IMR-90 (cell line): ENCODE data around the gene LOXL3. TPM values are rescaled to one million over a fixed set of nuclear protein-coding genes. Genes with fewer than 3 reads are reported as not detected.

ENCODE experiments used
- ATAC-seq: fragments of 200-7000 bp; cut with Tn5 transposase; 2 replicates; pipeline ENCODE4 v1.9.1; 2020; ENCODE audit warnings: low read depth, mild to moderate bottlenecking, moderate library complexity
- BruUV-seq: library from RNA; stranded (reverse); fragments of 400-500 nt; replicated peaks from 2 replicates; lab custom pipeline; 2021; lab: Mats Ljungman, UMichigan
- CTCF ChIA-PET: fragments of 300-600 bp; formaldehyde crosslinking; extraction: SDS; loops from one replicate; lab custom pipeline; 2021; ENCODE audit warnings: antibody characterized with exemption; lab: Yijun Ruan, JAX
- POLR2A ChIA-PET: fragments of 300-600 bp; sonication (Branson Sonifier 250); formaldehyde crosslinking; loops from one replicate; lab custom pipeline; 2022; ENCODE audit warnings: antibody characterized with exemption; ENCODE audit not compliant: unreplicated experiment; lab: Charles Lee
- DNase-seq: peaks from one replicate; pipeline ENCODE4 v3.0.0; 2013
- H2AFZ ChIP-seq: replicated peaks from 2 replicates; pipeline ENCODE3; 2013; ENCODE audit warnings: low read length, mild to moderate bottlenecking; ENCODE audit not compliant: poor library complexity
- H2AK5ac ChIP-seq: 2 replicates; pipeline ENCODE4 v1.6.1; 2013; ENCODE audit warnings: low read depth, low read length, inconsistent platforms
- H2AK9ac ChIP-seq: replicated peaks from 2 replicates; pipeline ENCODE3; 2013; ENCODE audit warnings: mild to moderate bottlenecking, low read depth, low read length, moderate library complexity; ENCODE audit not compliant: poor library complexity
- H2BK120ac ChIP-seq: 2 replicates; pipeline ENCODE4 v1.6.1; 2013; ENCODE audit warnings: low read depth, low read length, inconsistent platforms
- H2BK15ac ChIP-seq: 3 replicates; pipeline ENCODE4 v1.6.1; 2013; ENCODE audit warnings: low read depth, low read length, inconsistent platforms
- H2BK20ac ChIP-seq: 2 replicates; pipeline ENCODE4 v1.6.1; 2013; ENCODE audit warnings: low read depth, mild to moderate bottlenecking, inconsistent platforms, low read length, moderate library complexity
- H2BK5ac ChIP-seq: 2 replicates; pipeline ENCODE4 v1.6.1; 2013; ENCODE audit warnings: mild to moderate bottlenecking, low read depth, low read length, inconsistent platforms; ENCODE audit not compliant: poor library complexity, severe bottlenecking
- H3K14ac ChIP-seq: replicated peaks from 2 replicates; pipeline ENCODE4 v1.6.1; 2013; ENCODE audit warnings: low read depth, low read length, inconsistent platforms
- H3K18ac ChIP-seq: 2 replicates; pipeline ENCODE4 v1.6.1; 2013; ENCODE audit warnings: low read depth, low read length, control low read depth
- H3K23ac ChIP-seq: 2 replicates; pipeline ENCODE4 v1.6.1; 2013; ENCODE audit warnings: low read depth, low read length, inconsistent platforms
- H3K27ac ChIP-seq: 2 replicates; pipeline ENCODE4 v1.5.1; 2013; ENCODE audit warnings: mild to moderate bottlenecking, control low read depth, low read length; ENCODE audit not compliant: insufficient read depth
- H3K27me3 ChIP-seq: 2 replicates; pipeline ENCODE4 v1.6.1; 2013; ENCODE audit warnings: low read length; ENCODE audit not compliant: control insufficient read depth, insufficient read depth
- H3K36me3 ChIP-seq: 2 replicates; pipeline ENCODE4 v1.6.1; 2013; ENCODE audit warnings: low read length, mixed read lengths; ENCODE audit not compliant: control insufficient read depth, insufficient read depth
- H3K4ac ChIP-seq: 2 replicates; pipeline ENCODE4 v1.6.1; 2013; ENCODE audit warnings: low read depth, low read length, inconsistent platforms
- H3K4me1 ChIP-seq: 2 replicates; pipeline ENCODE4 v1.6.1; 2013; ENCODE audit warnings: low read length, mixed read lengths; ENCODE audit not compliant: control insufficient read depth, insufficient read depth
- H3K4me2 ChIP-seq: 2 replicates; pipeline ENCODE4 v1.6.1; 2013; ENCODE audit warnings: low read depth, mild to moderate bottlenecking, control low read depth, low read length, moderate library complexity
- H3K4me3 ChIP-seq: 2 replicates; pipeline ENCODE4 v1.5.1; 2013; ENCODE audit warnings: low read depth, mild to moderate bottlenecking, control low read depth, low read length, moderate library complexity; ENCODE audit not compliant: insufficient read depth
- H3K56ac ChIP-seq: 2 replicates; pipeline ENCODE4 v1.6.1; 2013; ENCODE audit warnings: low read length, inconsistent platforms; ENCODE audit not compliant: insufficient read depth; ENCODE audit errors: extremely low read depth
- H3K79me1 ChIP-seq, 2 experiments: 2 replicates each; pipeline ENCODE4 v1.6.1; 2013; ENCODE audit warnings: low read length in 2 of 2, inconsistent platforms in 1 of 2, low read depth in 1 of 2
- H3K9ac ChIP-seq: 2 replicates; pipeline ENCODE4 v1.6.1; 2013; ENCODE audit warnings: low read depth, low read length, control low read depth
- H3K9me1 ChIP-seq: 2 replicates; pipeline ENCODE4 v1.6.1; 2013; ENCODE audit warnings: low read length, inconsistent platforms; ENCODE audit not compliant: insufficient read depth
- H3K9me3 ChIP-seq: 2 replicates; pipeline ENCODE4 v1.6.1; 2013; ENCODE audit warnings: low read length; ENCODE audit not compliant: control insufficient read depth, insufficient read depth
- H4K20me1 ChIP-seq: 2 replicates; pipeline ENCODE4 v1.6.1; 2013; ENCODE audit warnings: low read length, inconsistent platforms; ENCODE audit not compliant: insufficient read depth
- H4K5ac ChIP-seq: 2 replicates; pipeline ENCODE4 v1.6.1; 2013; ENCODE audit warnings: mild to moderate bottlenecking, low read depth, low read length, control low read depth
- H4K8ac ChIP-seq, 2 experiments: 2 replicates each; pipeline ENCODE4 v1.6.1; 2013; ENCODE audit warnings: low read depth in 2 of 2, low read length in 2 of 2, control low read depth in 1 of 2, inconsistent platforms in 1 of 2
- H4K91ac ChIP-seq: 2 replicates; pipeline ENCODE4 v1.6.1; 2013; ENCODE audit warnings: low read depth, low read length, inconsistent platforms; ENCODE audit not compliant: insufficient read depth
- BHLHE40 ChIP-seq: fragments of 150-350 bp; IDR thresholded peaks from 2 replicates; pipeline ENCODE4 v1.6.1; 2016; ENCODE audit warnings: mild to moderate bottlenecking, low read depth, low read length
- CHD1 ChIP-seq: IDR thresholded peaks from 2 replicates; pipeline ENCODE4 v1.6.1; 2012; ENCODE audit warnings: low read depth, low read length, improper control_type of control experiment
- MAFK ChIP-seq: IDR thresholded peaks from 2 replicates; pipeline ENCODE4 v1.6.1; 2012; ENCODE audit warnings: low read depth, low read length, improper control_type of control experiment
- MAZ ChIP-seq: IDR thresholded peaks from 2 replicates; pipeline ENCODE4 v1.6.1; 2012; ENCODE audit warnings: low read depth, mild to moderate bottlenecking, low read length, improper control_type of control experiment, moderate library complexity, borderline replicate concordance
- MXI1 ChIP-seq: IDR thresholded peaks from 2 replicates; pipeline ENCODE4 v1.6.1; 2012; ENCODE audit warnings: low read depth, mild to moderate bottlenecking, low read length, moderate library complexity, borderline replicate concordance
- RFX5 ChIP-seq: IDR thresholded peaks from 2 replicates; pipeline ENCODE4 v1.8.0; 2012; ENCODE audit warnings: low read depth, mild to moderate bottlenecking, low read length, moderate library complexity
- WGBS, 2 experiments: methylation state at CpG; one replicate each; pipeline versions ENCODE4 v1.1.5 to v1.1.7; 2013; ENCODE audit warnings: missing lambda C conversion rate in 2 of 2; ENCODE audit not compliant: insufficient read length in 1 of 2; ENCODE audit errors: extremely low coverage in 2 of 2; 5-methylcytosine and 5-hydroxymethylcytosine counted together
- dilution Hi-C: fragments of 300-500 bp; cut with HindIII; formaldehyde crosslinking; loops from one replicate; pipeline ENCODE4 v1.14.3; 2018; ENCODE audit warnings: low sequenced_read_pairs; ENCODE audit not compliant: unreplicated experiment
- in situ Hi-C: fragments of 300-500 bp; cut with MboI; formaldehyde crosslinking; loops from 3 replicates; pipeline ENCODE4 v1.14.3; 2019; ENCODE audit warnings: low sequenced_read_pairs, inconsistent platforms, mixed read lengths
- intact Hi-C: fragments of 100-400 bp; cut with micrococcal nuclease; formaldehyde crosslinking; loops from 2 replicates; pipeline ENCODE4 v1.10.0; 2022
- polyA plus RNA-seq, 3 experiments: library from polyadenylated mRNA; depleted of rRNA; stranded (reverse); fragments of >200 nt; gene quantifications; 2 replicates each; pipeline ENCODE4 v1.2.3, GENCODE V29; 2012; ENCODE audit warnings: low replicate concordance in 1 of 3
- total RNA-seq: library from RNA; depleted of rRNA; stranded (reverse); fragments of >200 nt; gene quantifications from 2 replicates; pipeline ENCODE4 v1.2.3, GENCODE V29; 2012

Gene LOXL3
- total and polyA plus RNA-seq, 2 of the 4 experiments (the other 2 are of a cell fraction) = 17.9 to 23.4 TPM

DNA sequence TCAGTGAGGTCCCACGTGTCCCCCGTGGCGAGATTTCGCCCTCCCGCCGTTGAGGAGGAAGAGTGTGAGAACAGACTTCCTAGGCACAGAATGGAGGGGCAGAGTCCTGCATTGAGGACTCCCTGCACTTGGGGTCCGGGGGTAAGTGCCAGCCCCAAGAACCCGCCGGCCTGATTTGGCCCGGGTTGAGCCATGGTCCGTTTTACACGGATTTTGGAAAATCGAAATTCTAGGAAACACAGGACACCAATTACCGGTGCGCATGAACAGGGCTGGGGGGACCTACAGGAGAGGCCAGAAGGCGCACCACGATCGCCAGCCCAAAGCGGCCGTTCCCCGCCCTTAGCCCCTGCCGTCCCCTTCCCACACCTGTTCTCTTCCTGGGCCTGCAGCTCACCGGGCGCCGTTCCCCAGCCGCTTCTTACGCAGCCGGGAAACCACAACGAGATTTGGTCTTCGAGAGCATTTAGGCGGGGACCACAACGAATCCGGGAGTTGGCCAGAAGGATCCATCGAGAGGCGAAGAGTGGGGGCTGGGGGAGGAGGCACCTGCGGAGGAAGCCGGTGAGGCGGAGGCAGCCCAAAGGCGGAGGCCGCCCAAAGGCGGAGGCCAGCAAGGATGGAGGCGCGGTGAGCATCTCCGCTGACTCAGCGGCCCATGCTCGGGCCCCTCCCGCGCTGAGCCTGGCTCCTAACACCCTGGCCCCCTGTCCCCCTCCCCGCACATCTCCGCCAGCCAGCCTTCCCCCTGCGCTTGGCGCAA lies 40.0 kb downstream of the LOXL3 start:
- H2AK9ac ChIP-seq = no peak overlapping the region
- no peak overlapping the region for H4K8ac ChIP-seq
- H3K36me3 ChIP-seq = no peaks in the 10 kb centered on the region
- H3K4me2 ChIP-seq = no peak overlapping the region
- H3K18ac ChIP-seq = no peak overlapping the region
- no peak overlapping the region for H3K4ac ChIP-seq
- no peaks in the 10 kb centered on the region for H3K4me1 ChIP-seq
- peaks cover 20% of the 10 kb centered on the region for H3K9me3 ChIP-seq
- H3K4me3 ChIP-seq = no peak overlapping the region
- TF ChIP-seq MXI1 (no peak), BHLHE40 (no peak), CHD1 (no peak), RFX5 (no peak), MAFK (no peak), MAZ (no peak)
- no peaks in the 10 kb centered on the region for H3K9me1 ChIP-seq
- H4K91ac ChIP-seq = no peak overlapping the region
- H4K5ac ChIP-seq = no peak overlapping the region
- DNase-seq (no peak), ATAC-seq (peak; percentile 9; the same call in 1 of the 2 replicates)
- H3K56ac ChIP-seq = no peak overlapping the region
- H2BK5ac ChIP-seq = no peak overlapping the region
- H2AK5ac ChIP-seq = peak overlapping the region; percentile 10; the same call in 1 of the 2 replicates
- 2% methylated on average over 17 of the region's 52 CpGs; no CpG with 5 or more reads in 1 of the 2 experiments for WGBS, 2 experiments
- H2BK15ac ChIP-seq = no peak overlapping the region
- intact Hi-C loops = no loop called here
- in situ Hi-C loops = no loop called here
- H2BK120ac ChIP-seq = no peak overlapping the region
- H4K20me1 ChIP-seq = 0 out of 2 replicates have a peak, but pooled peaks cover 5% of the 10 kb centered on the region
- dilution Hi-C loops = no loop called here
- no peak overlapping the region for H3K27ac ChIP-seq
- no peaks in the 10 kb centered on the region for H3K79me1 ChIP-seq
- no peak overlapping the region for H2BK20ac ChIP-seq
- ChIA-PET POLR2A (no interaction called here), CTCF (no interaction called here)
- peak overlapping the region; percentile 70 for H2AFZ ChIP-seq
- no peak overlapping the region for H3K9ac ChIP-seq
- peaks cover 78% of the 10 kb centered on the region for H3K27me3 ChIP-seq
- H3K23ac ChIP-seq = peak overlapping the region; percentile 63; the same call in 1 of the 2 replicates
- no peak overlapping the region for H3K14ac ChIP-seq
- BruUV-seq = no TSS peak
